ENCODE data around the gene RAP1GAP2. TPM values are rescaled to one million over a fixed set of nuclear protein-coding genes. Genes with fewer than 3 reads are reported as not detected.
"Not testable (repeated sequence)": the region's sequence is repeated elsewhere in the genome, so short reads cannot be mapped to it uniquely, and the experiment has no call there.

The RAP1GAP2 gene
- polyA plus RNA-seq, 1 donor from 2014 or later = 3.9 TPM

DNA sequence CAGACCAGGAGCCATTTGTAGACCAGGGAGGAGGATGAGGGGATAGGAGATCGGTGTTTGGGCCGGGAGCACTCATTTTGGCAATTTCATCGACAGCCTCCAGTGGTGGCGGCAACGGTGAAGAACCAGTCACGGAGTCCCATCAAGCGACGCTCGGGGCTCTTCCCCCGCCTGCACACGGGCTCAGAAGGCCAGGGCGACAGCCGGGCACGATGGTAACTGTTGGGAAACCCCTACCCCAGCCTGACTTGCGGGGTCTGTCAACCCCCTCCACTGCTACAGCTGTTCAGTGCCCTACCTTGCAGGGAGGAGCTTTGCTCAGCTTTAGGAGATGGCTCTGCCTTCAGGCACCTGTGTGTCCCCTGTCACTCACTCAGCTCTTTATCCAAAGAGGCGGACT is 224.1 kb downstream of the RAP1GAP2 start:
- H3K27ac Mint-ChIP-seq = no peak overlapping the region
- H3K4me3 Mint-ChIP-seq = no peak overlapping the region
- no peaks in the 10 kb centered on the region for H3K27me3 Mint-ChIP-seq
- H3K9me3 Mint-ChIP-seq = peaks cover 6 to 13% (median 9%) of the 10 kb centered on the region in 3 donors
- peaks cover 30% of the 10 kb centered on the region for H3K36me3 Mint-ChIP-seq
- no peaks in the 10 kb centered on the region for H3K4me1 Mint-ChIP-seq

DNA sequence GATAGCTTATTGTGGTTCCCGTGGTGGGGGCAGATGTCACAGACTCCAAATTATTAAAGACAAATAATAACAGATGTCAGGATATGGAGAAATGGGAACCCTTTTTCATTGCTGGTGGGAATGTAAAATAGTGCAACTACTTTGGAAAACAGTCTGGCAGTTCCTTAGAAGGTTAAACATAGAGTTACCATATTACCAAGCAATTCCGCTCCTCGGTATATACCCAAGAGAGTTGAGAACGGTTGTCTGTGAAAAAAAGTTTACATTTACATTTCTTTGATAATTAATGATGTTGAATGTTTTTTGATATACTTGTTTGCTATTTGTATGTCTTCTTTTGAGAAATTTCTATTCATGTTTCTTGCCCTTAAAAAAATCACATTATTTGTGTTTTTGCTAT is 226.0 kb downstream of the RAP1GAP2 start:
- Mint-ChIP-seq H3K27ac (no peak overlapping the region), H3K4me1 (no peaks in the 10 kb centered on the region), H3K4me3 (no peak overlapping the region), H3K27me3 (no peaks in the 10 kb centered on the region), H3K36me3 (peaks cover 25% of the 10 kb centered on the region), H3K9me3 (peaks cover 6 to 13% (median 9%) of the 10 kb centered on the region in 3 donors)

DNA sequence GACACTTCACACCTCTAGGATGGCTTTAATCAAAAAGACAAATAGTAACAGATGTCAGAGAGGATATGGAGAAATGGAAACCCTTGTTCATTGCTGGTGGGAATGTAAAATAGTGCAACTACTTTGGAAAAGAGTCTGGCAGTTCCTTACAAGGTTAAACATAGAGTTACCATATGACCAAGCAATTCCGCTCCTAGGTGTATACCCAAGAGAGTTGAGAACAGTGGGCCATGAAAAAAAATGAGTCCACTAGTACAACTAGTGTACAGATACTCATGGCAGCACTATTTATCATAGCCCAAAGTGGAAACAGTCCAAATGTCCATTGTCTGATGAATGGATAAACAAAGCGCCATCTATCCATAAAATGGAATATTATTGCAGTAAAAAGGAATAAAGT is 228.1 kb downstream of the RAP1GAP2 start:
- Mint-ChIP-seq H3K27me3 (no peaks in the 10 kb centered on the region), H3K4me3 (no peak overlapping the region), H3K4me1 (no peaks in the 10 kb centered on the region), H3K36me3 (peaks cover 28% of the 10 kb centered on the region), H3K9me3 (peaks cover 6 to 13% (median 9%) of the 10 kb centered on the region in 3 donors), H3K27ac (no peak overlapping the region)

DNA sequence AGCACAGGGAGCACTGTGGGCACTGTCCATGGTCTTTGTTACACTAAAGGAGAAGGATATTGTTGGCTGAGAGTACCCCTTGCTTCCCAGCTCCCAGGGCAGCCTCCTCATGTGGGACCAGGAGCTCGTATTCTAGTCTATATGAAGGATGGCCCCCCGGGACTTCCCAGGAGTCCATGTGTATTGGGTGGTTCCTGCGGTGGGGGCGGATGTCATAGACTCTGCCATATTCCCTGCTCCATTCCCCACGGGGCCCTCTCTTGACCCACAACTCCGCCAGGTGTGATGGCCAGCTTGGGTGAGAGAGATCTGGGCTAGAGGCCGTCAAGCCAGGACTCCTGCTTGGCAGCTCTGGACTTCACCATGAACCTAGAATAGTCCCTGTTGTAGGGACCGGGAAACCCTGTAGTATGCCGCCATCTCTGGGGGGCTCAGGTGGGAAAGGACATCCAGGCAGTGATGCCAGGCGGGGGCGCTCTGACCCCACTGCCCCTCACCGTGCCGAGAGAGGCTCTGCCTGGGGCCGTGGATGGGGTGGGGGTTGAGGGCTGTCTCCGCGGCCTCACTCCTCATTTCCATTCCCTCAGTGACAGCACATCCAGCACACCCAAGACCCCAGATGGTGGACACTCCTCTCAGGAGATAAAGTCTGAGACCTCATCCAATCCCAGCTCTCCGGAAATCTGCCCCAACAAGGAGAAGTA is 229.3 kb downstream of the RAP1GAP2 start:
- no peaks in the 10 kb centered on the region for H3K4me1 Mint-ChIP-seq
- H3K27ac Mint-ChIP-seq = no peak overlapping the region
- H3K9me3 Mint-ChIP-seq = peaks cover 6 to 13% (median 9%) of the 10 kb centered on the region in 3 donors
- H3K4me3 Mint-ChIP-seq = no peak overlapping the region
- H3K36me3 Mint-ChIP-seq = peaks cover 28% of the 10 kb centered on the region
- no peaks in the 10 kb centered on the region for H3K27me3 Mint-ChIP-seq

DNA sequence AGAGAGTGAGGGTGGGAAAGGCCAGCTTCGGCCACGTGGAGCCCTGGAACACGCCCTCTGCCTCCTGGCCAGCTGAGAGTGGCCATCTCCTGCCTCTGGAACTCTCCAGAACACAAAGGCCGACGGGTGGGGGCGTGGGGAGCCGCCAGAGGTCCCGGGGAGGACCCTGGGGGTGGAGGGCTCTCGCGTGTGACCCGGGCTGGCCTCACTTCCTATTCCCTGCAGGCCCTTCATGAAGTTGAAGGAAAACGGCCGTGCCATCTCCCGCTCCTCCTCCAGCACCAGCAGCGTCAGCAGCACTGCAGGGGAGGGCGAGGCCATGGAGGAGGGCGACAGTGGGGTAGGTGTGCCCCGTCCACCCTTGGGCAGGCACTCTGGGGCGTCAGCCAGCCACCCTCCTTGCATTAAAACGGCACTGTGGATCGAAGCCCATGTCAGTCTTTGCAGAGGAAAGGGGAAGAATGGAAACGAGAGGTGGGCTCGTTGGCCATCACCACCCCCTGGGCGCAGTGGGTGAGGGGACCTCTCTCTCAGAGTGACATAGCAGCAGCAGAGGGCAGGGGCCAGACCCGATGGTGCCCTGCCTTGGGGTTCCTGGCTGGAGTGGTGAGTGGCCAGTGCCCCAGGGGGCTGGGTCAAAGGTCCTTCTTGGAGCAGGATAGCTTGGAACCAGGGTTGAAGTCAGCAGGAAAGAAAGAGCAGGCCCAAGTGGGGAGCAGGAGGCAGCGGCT is 230.1 kb downstream of the RAP1GAP2 start:
- Mint-ChIP-seq H3K36me3 (peaks cover 23% of the 10 kb centered on the region), H3K4me1 (no peaks in the 10 kb centered on the region)

DNA sequence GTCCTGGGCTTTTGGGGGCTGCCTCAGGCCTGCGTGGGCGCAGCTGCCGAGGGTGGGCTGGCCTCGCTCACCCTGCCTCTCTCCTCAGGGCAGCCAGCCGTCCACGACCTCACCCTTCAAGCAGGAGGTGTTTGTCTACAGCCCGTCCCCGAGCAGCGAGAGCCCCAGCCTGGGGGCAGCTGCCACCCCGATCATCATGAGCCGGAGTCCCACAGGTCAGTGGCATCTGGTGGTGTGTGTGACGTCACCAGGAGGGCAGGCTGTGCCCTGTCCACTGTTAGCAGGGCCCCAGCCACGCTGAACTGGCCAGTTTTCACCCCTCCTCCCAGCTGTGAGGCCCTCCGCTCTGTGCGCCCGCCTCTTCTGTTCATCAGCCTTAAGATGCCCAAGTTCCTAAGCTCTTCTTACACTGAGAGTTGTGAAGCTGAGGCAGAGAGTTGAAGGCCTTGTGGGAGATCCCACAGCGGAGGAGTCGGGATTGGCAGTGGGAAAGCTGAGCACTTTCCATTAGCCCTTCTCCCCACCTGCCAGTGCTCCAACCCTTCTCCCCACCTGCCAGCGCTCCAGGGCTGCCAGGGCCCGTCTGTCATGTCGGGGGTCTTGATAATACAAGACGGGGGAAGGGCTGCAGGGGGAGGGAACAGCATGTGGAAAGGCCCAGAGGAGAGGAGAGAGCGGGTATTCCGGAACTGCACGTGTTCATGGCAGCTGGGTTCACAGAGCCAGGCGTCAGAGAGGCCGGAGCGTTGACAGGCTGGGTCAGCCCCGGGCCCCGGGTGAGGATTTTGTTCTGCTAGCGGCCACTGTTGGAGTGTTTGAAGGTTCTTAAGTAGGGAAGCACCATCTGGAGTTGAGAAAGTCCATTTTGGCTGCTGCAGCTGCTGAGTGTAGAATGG is 230.9 kb downstream of the RAP1GAP2 start:
- peak overlapping the region in 1 of 4 donors; percentile 41 for H3K4me3 Mint-ChIP-seq
- H3K27me3 Mint-ChIP-seq = no peaks in the 10 kb centered on the region
- H3K27ac Mint-ChIP-seq = no peak overlapping the region
- H3K4me1 Mint-ChIP-seq = no peaks in the 10 kb centered on the region
- peaks cover 19% of the 10 kb centered on the region for H3K36me3 Mint-ChIP-seq
- peaks cover 1 to 9% (median 9%) of the 10 kb centered on the region in 3 donors for H3K9me3 Mint-ChIP-seq

More for the DNA sequence above, 230.1 kb downstream of the RAP1GAP2 start:
- Mint-ChIP-seq H3K27ac (no peak overlapping the region), H3K4me3 (no peak overlapping the region), H3K27me3 (no peaks in the 10 kb centered on the region), H3K9me3 (peaks cover 6 to 13% (median 9%) of the 10 kb centered on the region in 3 donors)

DNA sequence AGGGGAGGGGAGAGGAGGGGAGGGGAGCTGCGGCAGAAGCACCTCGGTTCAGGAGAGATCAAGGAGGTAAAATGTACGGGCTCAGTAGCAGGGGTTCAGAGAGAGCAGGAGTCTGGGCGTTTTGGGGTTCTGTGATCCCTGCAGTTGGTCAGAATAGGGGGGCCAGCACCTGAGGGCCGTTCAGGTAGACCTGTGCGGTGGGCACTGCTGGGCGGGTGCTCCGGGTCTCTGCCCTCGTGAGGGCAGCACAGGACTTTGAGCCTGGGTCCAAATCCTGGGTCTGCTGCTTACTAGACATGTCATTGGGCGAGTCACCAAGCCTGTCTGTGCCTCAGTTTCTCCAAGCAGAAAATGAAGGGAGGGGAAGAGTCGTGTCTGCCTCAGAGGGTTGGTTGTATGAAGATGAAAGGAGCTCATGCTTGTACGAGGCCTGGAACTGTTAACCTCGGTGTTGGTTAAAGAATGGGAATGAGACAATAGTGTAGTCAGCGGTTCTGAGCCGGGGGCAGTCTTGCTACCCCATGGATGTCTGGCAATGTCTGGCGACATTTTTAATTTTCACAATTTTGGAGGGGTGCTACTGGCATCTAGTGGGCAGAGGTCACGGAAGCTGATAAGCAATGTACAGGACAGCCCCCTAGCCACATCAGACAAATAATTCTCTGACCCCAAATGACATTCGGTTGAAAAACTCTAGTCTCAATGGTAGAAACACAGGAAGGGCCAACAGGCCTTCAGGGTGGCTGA is 231.7 kb downstream of the RAP1GAP2 start:
- Mint-ChIP-seq H3K9me3 (peaks cover 0 to 5% (median 4%) of the 10 kb centered on the region in 3 donors), H3K4me3 (no peak overlapping the region), H3K36me3 (peaks cover 15% of the 10 kb centered on the region), H3K27me3 (no peaks in the 10 kb centered on the region), H3K27ac (no peak overlapping the region), H3K4me1 (no peaks in the 10 kb centered on the region)

DNA sequence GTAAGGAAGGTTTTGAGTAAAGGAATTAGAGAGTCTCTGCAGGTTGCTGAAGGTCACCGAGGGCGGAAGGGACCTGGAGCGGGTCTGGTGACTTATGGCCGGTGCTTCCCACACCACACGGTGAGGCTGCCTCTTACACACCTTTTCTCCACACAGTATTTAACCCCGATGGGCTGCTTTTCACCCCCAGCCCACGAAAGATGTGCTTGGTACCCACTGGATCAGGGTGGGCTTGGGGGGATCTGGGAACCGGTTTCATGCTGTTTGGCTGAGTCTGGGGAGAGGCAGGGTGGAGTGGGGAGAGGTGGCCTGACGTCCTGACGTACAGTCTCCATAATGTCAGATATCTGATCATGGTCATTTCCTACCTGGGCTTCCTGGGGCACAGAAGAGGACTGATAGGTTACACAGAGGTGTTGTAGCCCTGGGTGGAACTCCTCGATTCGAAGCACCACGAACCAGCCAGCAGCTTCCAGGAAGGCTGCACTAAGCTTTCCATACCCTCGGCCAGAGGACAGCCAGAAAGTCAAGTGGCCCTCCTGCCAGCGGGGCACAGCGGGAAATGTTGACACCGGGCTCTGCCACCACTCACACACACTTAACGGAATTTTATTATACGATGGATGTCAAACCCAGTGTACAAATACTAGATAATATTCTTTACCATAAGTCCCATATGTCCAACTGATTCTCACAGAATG is 233.1 kb downstream of the RAP1GAP2 start:
- no peaks in the 10 kb centered on the region for H3K4me1 Mint-ChIP-seq
- H3K4me3 Mint-ChIP-seq = no peak overlapping the region
- H3K27ac Mint-ChIP-seq = peak overlapping the region in 1 of 3 donors; percentile 35
- H3K27me3 Mint-ChIP-seq = no peaks in the 10 kb centered on the region
- no peaks in the 10 kb centered on the region for H3K9me3 Mint-ChIP-seq
- H3K36me3 Mint-ChIP-seq = peaks cover 9% of the 10 kb centered on the region

DNA sequence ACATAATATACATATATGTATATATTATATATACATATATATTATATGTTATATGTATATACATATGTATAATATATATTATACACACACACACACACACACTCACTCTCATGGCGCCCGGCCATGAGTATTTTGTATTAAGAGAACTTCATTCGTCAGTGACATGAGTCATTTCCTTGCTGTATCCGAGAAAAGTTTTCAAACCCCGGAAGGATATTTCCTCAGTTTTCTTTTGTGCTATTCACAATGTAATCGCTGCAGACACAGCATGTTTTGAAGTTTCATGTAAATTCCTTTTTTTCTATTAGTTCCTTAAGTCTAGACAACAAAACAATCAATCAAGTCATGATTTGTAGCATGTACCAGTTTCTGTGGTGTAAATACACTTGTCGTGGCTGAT is 233.9 kb downstream of the RAP1GAP2 start:
- H3K27me3 Mint-ChIP-seq = no peaks in the 10 kb centered on the region
- no peak overlapping the region for H3K27ac Mint-ChIP-seq
- H3K9me3 Mint-ChIP-seq = no peaks in the 10 kb centered on the region
- no peaks in the 10 kb centered on the region for H3K4me1 Mint-ChIP-seq
- H3K4me3 Mint-ChIP-seq = no peak overlapping the region
- peaks cover 6% of the 10 kb centered on the region for H3K36me3 Mint-ChIP-seq

DNA sequence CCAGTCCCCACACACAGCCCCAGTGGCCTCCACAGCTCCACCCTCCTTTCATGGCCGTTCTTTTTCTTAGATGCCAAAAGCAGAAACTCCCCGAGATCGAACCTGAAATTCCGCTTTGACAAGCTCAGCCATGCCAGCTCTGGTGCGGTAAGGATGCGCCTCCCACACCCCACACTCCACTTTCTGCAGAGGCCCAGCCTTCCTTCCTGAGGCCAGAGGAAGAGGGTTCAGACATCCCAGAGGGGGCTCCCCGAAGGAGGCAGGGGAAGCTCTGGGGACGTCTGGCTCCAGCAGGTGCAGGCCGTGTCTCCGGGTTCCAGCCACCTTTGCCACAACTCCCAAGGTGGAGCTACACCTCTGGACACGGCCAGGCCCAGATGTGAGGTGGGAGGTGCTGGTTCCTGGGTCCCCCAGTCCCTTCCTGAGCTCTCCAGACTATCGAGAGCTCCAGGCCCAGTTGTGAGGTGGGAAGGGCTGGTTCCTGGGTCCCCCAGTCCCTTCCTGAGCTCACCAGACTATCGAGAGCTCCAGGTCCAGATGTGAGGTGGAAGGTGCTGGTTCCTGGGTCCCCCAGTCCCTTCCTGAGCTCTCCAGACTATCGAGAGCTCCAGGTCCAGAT is 234.7 kb downstream of the RAP1GAP2 start:
- not testable (repeated sequence) for H3K27me3 Mint-ChIP-seq, H3K36me3 Mint-ChIP-seq, H3K4me1 Mint-ChIP-seq, H3K9me3 Mint-ChIP-seq, H3K27ac Mint-ChIP-seq, H3K4me3 Mint-ChIP-seq

DNA sequence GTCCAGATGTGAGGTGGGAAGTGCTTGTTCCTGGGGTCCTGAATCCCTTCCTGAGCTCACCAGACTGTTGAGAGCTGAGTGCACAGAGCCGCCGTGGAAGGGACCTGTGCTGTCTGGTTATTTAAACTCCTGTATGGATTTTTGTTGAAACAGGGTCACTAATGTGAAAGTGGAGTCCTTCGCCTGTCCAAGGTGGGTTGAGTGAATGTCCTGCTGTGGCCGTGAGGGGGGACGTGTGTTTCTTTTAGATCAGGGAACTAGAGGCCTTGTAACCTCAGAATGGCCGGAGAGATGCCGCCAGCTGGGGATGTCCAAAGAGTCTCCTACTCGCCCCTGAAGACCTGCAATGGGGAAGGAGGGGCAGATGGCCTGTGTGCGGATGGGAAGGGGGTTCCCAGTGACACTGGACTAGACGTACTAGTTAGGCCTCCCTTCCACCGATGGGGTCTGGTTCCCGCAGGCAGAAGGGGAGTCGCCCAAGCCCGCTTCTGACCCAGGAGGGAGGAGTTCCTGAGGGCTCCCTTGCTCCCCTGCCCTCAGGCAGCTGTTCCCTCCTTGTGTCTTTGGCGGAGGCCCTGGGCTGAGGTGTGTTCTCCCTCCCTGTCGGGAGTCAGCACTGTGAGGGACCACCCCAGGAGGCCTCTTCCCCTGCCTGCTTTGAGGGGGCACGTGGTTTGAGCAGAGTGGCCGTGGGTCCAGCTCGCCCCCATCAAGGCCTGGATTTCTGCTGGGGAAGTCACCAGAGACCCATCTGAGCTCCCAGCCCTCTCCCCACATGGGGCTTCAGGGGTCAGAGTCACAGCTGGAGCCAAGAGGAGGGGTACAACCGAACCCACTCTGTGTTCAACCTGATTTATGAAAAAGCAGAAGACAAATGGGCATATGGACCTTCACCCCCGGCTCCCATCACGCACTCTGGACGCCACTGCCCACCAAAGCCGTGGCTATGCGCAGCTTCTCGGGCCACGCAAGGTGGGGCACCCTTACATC is 236.3 kb downstream of the RAP1GAP2 start:
- Mint-ChIP-seq H3K4me3 (no peak overlapping the region), H3K36me3 (peaks cover 6% of the 10 kb centered on the region), H3K9me3 (no peaks in the 10 kb centered on the region), H3K4me1 (peaks cover 0 to 2% (median 0%) of the 10 kb centered on the region in 3 donors), H3K27ac (no peak overlapping the region), H3K27me3 (peaks cover 2% of the 10 kb centered on the region)

DNA sequence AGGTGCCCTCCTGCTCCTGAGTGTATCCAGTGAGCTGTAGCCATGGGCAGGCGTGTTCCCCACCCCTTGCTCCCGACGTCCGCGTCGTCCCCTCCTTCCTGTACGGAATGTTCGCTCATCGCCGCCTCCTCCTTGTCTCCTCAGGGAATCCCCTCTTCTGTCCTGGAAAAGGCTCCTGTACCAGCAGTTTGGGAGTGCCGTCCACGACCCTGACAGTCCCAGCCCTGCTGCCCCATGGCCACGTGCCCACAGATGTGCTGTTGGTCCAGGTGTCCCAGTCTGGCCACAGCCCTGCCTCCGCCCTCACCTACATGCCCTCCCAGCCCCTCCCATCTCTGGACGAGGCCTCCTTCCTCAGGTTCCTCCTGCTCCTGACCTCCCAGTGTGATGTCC is 237.0 kb downstream of the RAP1GAP2 start:
- H3K36me3 Mint-ChIP-seq = peaks cover 6% of the 10 kb centered on the region
- H3K4me1 Mint-ChIP-seq = peaks cover 0 to 2% (median 0%) of the 10 kb centered on the region in 3 donors
- H3K27me3 Mint-ChIP-seq = peaks cover 2% of the 10 kb centered on the region
- H3K27ac Mint-ChIP-seq = no peak overlapping the region
- H3K4me3 Mint-ChIP-seq = no peak overlapping the region
- no peaks in the 10 kb centered on the region for H3K9me3 Mint-ChIP-seq
